ENCODE results near the gene KDM6A. TPM values are rescaled to one million over a fixed set of nuclear protein-coding genes. Genes with fewer than 3 reads are reported as not detected.
"Not testable (repeated sequence)": the region's sequence is repeated elsewhere in the genome, so short reads cannot be mapped to it uniquely, and the experiment has no call there.

The KDM6A gene
- total RNA-seq, 1 donor from 2014 or later, result 50.0 TPM

DNA sequence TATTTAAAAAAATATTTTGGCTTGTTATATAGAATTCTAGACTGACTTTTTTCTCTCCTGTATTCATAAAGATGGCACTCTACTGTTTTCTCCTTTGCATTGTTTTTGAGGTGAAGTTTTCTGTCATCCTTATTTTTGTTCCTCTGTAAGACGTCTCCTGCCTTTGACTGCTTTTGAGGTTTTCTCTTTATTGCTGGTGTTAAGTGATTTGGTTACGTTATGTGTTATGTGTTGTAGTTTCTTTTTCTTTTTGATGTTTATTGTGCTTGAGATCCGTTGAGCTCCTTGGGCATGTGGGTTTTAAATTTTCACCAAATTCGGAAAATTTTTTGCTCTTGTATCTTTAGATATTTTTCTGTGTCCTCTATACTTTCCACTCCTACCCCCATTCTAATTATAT lies 50.0 kb downstream of the KDM6A start:
- DNase-seq (ENCODE audit: low read depth), result no peak

DNA sequence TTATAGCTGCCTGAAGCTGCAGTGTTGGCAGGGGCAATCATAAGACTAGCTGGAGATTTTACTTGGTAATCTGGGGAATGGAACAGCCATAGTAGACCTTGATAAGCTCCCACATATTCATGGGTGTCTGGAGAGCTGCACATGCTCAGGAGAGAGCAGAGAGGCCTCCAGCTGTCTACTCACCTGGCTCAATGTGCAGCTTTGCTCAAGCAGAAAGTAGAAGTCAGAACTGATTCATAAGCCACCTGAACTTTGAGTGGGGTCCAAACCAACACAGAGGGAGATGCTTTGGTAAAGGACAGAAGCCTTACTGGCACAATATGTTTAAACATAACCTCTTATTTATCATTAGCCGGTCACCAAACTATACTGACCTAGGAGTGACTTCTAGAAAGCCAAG lies 54.4 kb downstream of the KDM6A start:
- no peak for DNase-seq (ENCODE audit: low read depth)

DNA sequence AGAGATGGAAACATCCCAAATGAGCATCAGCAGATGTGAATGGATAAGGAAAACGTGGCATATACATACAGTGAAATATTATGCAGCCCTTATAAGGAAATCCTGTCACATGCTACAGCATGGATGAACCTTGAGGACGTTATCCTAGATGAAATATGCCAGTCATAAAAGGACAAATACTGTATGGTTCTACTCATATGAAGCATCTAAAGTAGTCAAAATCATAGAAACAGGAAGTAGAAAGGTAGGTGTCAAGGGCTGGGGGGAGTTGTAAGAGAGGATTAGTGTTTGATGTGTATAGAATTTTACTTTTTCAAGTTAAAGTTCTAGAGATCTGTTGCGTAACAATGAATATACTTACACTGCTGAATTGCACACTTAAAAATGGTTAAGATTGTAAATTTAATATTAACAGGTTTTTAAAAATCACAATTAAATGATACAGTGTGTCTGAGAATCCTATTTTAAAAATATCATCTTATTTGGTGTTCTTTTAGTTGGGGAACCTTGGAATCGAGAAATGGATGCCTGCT lies 58.5 kb downstream of the KDM6A start:
- no peak for DNase-seq (ENCODE audit: low read depth)

DNA sequence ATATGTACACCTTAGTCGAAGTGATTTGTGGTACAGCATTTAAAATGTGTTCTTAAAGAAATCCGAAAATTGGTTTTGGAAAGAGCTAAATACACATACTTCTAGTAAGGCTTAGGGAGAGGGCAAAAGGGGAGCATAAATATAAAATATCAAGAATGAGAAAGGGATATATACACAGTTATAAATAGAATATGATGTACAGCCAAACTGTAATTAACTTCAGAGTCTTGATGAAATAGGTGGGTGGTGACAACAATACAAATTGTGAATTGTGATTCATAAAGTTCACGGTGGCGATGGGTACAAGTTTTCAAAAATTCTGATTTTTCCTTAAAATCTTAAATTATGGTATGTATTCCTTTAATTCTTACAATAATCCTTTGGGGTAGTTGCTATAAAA lies 62.2 kb downstream of the KDM6A start:
- no peak for DNase-seq (ENCODE audit: low read depth)

DNA sequence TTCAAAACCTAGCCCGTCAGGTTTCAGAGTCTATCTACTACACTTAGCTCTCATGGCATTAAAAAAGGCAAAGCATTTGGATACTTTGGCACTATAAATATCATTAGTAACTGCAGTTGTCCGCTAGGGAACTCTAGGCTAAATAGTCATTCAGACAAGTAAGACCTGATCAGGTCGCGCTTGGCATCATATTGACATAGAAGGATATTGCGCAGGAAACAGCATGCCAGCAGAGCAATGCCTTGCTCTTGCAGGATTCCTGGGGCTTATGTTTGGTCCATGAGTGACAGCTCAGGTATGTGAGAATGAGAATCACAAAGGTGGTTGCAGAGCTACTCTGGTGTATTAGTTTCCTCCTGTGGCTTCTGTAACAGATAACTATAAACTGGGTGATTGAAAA lies 62.7 kb downstream of the KDM6A start:
- DNase-seq (ENCODE audit: low read depth), result peak; percentile 62

DNA sequence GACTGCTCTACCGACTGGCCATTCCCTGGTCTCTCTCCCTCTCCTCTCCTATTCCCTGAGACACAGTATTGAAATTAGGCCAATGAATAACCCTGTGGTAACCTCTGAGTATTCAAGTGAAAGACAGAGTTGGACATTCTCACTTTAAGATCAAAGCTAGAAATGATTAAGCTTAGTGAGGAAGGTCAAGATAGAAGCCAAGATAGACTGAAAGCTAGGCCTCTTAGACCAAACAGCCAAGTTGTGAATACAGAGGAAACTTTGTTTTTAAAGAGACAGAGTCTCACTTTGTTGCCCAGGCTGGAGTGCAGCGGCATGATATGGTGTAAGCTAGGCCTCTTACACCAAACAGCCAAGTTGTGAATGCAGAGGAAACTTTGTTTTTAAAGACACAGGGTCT lies 64.6 kb downstream of the KDM6A start:
- peak; percentile 83 for DNase-seq (ENCODE audit: low read depth)

DNA sequence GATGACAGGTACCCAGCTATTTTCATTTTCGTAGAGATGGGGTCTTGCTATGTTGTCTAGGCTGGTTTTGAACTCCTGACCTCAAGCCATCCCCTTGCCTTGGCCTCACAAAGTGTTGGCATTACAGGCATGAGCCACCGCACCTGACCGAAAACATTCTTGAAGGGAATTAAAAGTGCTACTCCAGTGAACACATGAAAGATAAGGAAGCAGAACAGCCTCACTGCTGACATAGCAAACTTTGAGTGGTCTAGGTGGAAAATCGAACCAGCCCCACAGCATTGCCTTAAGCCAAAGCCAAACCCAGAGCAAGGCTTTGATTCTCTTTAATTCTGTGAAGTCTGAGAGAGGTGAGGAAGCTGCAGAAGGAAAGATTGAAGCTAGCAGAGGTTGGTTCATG lies 65.1 kb downstream of the KDM6A start:
- no peak for DNase-seq (ENCODE audit: low read depth)

DNA sequence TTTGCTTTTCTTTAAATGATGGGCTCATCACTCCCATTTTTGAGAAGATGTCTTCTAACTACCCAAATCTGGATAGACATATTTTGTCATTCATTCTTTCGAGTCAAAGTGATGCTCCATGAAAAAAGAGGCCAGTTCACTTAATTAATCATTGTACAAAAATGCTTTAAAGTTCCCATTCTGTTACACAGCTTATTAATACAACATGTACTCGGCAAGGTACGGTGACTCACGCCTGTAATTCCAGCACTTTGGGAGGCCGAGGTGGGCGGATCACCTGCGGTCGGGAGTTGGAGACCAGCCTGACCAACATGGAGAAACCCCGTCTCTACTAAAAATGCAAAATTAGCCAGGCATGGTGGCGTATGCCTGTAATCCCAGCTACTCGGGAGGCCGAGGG lies 67.6 kb downstream of the KDM6A start:
- not testable (repeated sequence) for DNase-seq (ENCODE audit: low read depth)

DNA sequence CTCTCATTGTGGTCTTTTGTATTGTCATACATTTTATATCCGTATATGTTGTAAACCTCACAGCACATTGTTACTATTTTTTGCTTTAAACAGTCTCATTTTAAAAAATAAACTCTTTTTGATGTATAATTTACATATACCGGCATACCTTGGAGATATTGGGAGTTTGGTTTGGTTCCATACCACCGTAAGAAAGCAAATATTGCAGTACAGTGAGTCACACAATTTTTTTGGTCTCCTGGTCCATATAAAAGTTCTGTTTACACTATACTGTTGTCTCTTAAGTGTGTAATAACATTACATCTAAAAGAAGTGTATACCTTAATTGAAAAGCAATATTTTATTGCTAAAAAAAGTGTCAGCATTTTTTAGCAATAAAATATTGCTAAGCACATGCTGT lies 70.0 kb downstream of the KDM6A start:
- no peak for DNase-seq (ENCODE audit: low read depth)

DNA sequence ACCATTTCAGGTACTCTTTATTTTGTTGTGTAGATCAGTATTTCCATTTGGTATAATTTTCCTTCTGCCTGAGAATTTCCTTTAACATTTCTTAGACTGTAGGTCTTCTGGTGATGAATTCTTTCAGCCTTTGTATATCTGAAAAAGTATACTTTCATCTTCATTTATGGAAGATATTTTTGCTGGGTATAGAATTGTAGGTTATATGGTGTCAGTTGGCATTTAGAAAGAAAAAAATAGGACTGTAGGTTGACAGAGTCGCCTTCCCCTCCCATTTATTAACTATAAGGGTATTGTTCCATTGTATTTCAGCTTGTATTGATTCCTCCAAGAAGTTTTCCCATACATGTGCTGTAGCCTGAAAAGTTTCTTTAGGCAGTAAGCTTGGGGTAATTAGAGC lies 71.9 kb downstream of the KDM6A start:
- no peak for DNase-seq (ENCODE audit: low read depth)

DNA sequence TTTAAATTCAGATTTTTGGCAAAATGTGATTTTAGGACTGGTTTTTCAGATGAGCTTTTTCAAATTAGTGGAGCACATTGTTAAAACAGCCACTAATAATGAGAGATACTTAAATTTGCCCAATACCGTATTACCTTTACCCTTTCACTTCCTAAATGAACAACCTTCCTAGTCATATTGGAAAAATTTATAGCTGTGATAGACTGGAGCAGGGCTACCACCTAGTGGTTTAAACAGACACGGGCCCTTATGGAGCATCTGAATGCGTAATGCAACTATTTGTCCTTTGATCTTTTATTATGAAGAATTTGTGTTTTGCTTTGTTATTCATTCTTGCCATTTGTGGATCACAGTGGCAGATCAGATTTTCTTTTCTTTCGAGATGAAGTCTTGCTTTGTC lies 72.7 kb downstream of the KDM6A start:
- DNase-seq (ENCODE audit: low read depth), result no peak

DNA sequence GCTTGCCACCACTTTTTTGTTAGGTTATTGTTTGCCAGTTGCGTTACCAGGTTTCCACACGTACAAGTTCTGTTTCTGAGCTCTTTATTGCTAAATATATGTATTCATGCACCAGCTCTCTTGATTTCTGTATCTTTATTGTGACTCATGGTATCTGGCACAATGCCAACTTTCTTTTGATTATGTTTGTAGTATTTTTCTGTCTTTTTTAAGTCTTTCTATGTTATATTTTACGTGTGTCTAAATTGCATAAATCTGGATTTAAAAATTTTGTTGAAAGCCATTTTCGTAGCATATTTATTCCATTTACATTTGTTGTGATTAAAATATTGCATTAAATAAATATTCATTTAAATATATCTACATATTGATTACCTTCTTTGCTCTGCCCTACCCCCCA lies 73.8 kb downstream of the KDM6A start:
- DNase-seq (ENCODE audit: low read depth), result no peak

DNA sequence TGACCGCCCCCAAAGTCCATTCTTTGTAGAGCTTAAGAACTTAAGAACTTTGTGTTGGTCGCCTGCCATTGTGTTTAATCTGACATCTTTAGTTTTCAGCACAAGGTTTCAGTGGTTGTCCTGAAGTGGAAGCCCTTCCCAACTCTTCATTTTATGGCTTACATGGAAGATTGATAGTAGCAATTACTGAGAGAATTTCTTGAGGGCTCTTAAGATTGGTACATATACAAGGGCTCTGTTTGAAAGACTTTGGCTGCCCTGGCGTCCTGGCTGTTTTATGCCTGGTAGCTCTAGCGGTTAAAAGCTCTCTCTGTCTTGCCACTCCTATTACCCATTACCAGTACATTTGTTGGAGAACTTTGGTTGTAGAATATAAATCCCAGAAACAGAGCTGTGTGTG lies 75.0 kb downstream of the KDM6A start:
- no peak for DNase-seq (ENCODE audit: low read depth)

DNA sequence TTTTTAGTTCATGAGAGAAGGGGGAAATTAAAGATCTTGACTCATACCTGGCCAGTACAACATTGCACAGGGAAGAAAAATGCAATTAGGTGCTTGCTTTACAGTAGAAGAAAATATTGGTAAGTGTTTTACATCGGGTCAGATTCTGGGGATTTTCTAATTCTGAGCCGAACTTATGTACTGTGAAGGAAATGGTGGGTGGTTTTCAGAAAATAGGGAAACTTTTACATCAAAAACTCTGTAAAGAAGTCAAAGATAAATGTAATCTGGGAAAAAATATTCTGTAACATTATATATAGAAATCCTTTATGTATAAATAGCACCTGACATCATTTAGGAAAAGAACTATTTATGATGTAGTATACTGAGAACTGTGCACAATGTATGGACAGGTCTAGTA lies 75.4 kb downstream of the KDM6A start:
- no peak for DNase-seq (ENCODE audit: low read depth)

DNA sequence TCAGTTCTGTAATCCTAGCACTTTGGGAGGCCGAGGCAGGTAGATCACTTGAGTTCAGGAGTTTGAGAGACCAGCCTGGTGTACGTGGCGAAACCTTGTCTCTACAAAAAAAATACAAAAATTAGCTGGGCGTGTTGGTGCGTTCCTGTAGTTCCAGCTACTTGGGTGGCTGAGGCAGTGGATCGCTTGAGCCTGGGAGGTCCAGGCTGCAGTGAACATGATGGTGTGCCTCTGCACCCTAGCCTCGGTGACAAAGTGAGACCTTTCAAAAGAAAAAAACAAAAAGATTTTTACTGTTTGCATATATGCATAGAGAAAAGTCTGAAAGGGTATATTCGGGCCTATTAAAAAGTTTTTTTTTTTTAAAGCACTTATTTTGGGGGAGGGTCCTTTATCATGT lies 76.1 kb downstream of the KDM6A start:
- no peak for DNase-seq (ENCODE audit: low read depth)

DNA sequence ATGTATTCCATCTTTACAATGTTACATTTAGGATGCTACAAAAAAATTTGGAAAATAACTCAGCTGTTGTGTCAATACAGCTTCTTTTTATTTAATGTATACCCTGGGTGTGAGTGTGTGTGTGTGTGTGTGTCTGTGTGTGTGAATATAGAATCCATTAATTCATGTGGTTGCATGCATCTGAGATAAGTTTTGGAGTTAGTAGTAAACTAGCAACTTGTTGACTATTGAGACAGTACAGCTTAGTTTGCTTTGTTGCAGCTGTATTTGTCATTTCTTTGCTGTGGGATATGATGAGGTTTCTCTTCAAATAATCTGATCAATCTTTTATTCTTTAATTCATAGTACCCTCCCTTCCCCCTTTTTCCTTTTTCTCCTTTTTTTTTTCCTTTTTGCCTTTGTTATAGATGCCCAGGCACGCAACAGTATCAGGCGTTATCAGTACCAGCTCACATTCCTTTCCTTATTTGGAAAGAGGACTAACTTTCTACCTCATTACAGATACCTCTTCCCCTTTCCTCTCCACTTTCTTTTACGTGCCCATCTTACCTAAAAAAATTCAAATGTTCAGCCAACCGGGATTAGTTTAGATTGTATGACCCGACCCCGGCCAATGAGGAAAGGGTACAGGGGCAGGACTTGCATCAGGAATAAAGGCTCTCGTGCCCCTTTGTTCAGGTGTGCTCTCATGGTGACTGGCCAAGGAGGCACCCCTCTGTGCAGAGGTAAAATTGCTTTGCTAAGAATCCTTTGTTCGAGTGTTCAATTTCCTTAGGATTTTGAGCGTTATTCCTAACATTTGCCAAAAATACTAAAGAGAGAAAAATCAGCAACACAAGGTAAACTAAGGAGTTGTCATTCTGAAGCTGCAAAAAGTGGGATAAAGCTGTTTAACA lies 77.7 kb downstream of the KDM6A start:
- not testable (repeated sequence) for DNase-seq (ENCODE audit: low read depth)

DNA sequence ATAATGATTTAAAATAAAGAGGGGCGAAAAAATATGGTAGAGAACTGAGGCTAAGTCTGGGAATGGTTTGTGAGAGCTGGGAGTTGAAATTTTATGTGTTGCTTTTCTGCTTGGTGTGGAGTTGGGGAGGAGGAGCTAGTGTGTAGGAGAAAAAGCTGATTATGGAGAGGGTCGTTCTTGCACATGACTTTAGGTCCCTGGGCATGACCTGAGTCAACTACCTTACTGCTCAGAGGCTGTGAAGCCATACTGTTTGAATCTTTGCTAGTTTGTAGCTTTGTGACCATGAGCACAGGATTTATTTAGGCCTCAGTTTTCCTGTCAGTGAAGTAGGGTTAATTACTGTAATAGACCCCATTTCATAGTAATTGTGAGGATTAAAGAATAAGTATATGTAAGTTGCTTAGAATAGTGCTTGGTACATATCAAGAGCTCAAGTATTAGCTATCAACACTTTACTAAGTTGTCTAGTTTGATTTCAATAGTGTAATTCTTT lies 78.6 kb downstream of the KDM6A start:
- no peak for DNase-seq (ENCODE audit: low read depth)

DNA sequence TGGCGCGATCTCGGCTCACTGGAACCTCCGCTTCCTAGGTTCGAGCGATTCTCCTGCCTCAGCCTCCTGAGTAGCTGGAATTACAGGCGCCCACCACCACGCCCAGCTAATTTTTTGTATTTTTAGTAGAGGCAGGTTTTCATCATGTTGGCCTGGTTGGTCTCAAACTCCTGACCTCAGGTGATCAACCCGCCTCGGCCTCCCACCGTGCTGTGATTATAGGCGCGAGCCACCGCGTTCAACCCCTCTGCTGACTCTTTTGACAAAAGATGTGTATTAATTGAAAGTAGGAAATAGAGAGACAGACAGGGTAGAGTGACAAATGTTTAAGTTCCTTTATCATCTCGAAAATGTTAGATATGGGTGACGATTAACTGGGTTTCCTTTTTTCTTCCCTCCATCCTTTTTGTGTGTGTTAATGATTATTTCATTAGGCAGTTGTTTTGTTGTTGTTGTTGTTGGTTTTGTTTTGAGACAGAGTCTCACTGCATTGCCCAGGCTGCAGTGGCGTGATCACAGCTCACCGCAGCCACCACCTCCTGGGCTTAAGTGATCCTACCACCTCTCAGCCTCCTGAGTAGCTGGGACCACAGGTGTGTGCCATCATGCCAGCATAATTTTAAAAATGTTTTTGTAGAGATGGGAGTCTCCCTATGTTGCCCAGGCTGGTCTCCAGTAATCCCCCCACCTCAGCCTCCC lies 79.5 kb downstream of the KDM6A start:
- DNase-seq (ENCODE audit: low read depth), result no peak

DNA sequence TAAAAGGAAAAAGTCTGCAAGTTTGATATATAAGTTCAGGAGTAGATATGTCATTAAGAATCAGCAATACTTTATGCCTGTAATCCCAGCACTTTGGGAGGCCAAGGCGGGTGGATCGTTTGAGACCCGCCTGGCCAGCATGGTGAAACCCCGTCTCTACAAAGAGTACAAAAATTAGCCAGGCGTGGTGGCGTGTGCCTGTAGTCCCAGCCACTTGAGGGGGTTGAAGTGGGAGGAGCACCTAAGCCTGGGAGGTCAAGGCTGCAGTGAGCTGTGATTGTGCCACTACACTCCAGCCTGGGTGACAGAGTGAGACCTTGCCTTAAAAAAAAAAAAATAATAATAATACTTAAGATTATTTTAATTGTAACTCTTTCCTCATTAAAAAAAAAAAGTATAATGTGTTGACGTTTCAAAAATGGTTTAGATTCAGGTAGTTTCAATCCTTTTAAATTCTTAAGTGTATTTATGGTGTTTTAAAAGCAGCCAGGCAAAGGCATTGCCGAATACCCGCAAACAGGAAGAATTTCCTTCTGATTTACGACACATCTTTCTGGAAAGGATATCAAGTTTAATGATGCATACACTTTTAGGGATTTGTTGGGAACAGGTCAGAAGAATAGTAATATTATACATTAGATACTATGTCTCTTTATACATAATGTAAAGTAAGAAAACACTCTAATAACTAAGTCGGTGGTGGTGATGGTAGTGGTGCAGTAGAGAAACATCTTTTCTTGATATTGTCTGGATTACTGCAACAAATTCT lies 80.9 kb downstream of the KDM6A start:
- peak; percentile 38 for DNase-seq (ENCODE audit: low read depth)

DNA sequence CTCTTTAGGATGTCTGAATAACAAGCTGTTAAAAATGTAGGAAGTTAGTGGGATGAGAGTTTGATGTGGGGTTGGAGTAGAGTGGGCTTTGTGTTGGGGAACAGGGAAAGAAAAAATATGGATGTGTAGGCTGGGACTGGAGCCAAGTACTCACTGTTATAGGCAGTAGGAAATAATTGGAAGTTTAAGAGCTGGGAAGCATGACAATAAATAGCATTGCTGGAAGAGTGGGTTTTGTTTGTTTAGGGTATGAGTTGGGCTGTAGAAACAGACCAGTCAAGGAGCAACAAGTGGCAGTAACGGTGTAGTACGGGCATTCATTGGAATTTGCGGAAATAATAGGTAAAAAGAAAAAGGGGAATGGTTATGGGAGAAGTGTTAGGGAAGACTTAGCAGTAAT lies 81.6 kb downstream of the KDM6A start:
- peak; percentile 37 for DNase-seq (ENCODE audit: low read depth)

DNA sequence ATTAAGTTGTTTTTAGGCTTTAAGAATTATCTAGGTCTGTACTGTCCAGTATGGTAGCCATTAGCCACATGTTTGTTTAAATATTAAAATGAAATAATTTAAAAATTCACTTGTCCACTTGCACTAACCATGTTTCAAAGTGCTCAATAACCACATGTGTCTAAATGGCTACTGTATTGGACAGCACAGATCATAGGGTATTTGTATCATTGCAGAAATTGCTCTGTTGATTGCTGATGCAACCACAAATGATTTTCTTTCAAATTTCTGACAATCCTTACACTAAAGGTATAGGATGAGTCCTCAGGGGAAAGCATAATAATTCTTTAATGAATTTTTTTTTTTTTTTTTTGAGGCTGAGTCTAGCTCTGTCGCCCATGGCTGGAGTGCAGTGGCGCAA lies 84.9 kb downstream of the KDM6A start:
- DNase-seq (ENCODE audit: low read depth), result no peak

DNA sequence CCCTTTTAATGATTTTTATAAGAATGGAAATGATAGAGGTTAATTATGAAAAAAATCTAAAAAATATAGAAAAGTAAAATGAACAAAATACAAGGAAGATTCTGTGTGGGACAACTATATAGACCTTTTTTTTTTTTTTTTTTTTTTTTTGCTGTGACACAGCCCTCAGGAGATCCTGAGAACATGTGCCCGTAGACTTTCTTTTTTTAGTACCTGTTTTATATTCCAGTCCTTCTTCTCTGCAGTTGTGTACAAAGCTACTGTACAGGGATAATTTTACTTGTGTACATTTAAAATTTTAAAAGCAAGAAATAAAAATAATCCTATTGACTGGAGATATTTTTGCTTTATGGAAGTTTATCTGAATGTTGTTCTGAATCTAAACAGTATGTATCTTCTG lies 85.5 kb downstream of the KDM6A start:
- no peak for DNase-seq (ENCODE audit: low read depth)
